GM18858 (cell line): ENCODE data around the gene SYT15B.
"Not testable (repeated sequence)": the region's sequence is repeated elsewhere in the genome, so short reads cannot be mapped to it uniquely, and the experiment has no call there.

Experiments
- ATAC-seq: cut with Tn5 transposase; IDR thresholded peaks from one replicate; pipeline ENCODE4 v1.9.1; 2021; ENCODE audit not compliant: unreplicated experiment

SYT15B gene

DNA sequence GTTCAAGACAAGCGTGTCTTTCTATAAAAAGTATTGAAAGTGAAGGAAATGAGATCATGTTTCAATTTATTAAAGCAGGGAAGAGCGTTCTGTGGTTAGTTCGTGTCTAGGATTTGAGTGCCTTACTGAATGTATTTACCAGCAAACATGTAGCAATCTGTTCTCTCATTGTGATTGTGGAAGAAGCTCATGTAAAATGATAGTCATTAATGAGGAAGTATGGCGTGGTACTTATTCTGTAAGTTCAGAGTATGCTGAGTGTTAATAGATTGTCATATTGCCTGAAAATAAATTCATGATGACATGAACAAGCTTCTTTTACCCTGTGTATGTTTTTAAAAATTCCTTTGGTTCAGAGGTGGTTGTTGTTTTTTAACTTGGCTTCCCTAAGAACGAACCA lies 32.5 kb downstream of the SYT15B start:
- ATAC-seq: not testable (repeated sequence)

DNA sequence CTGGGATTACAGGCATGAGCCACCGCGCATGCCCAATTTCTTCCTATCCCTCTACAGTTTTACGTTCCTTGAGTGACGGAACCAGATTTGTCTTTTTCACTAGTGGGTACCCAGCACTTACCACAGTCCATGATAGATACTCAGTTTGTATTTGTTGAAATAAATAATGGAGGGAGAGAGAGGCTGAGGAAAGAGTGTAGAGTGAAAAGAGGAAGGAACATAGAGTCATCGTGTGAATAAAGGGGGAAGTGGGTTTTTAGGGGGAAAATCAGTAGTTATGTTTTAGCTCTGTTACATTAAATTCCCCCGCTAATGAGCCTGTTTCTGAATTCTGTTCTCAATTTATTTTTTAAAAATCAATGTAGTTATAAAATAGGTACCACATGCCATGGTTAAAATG lies 37.7 kb downstream of the SYT15B start:
- ATAC-seq: not testable (repeated sequence)

DNA sequence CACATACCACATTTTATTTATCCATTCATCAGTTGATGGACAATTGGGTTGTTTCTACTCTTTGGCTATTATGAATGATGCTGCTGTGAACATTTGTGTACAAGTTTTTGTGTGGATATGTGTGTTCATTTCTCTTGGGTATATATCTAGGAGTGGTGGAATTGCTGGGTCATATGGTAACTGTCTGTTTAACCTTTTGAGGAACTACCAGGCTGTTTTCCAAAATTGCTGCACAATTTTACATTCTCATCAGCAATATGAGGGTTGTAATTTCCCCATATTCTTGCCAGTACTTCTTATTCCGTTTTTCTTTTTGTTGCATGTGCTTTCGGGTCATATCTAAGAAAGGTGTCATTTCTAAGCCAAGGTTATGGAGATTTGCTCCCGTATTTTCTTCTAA lies 38.3 kb downstream of the SYT15B start:
- not testable (repeated sequence) for ATAC-seq

DNA sequence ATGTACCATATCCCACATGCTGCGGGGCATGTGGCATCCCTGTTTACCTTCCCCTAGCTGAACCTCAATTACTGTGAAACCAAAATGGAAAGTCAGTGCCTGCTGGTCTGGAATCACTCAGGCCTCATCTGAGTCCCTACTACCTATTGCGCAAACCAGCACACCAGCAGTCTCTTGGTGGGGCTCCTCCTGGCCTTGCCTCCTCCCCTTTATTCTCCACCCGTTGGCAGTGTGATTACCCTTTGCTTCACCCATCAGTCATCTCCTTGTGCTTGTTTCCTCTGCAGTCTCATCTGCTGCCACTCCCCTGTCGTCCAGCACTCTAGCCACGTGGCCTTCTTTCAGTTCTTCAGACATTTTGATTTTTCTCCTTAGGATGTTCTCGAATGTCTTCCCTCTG lies 39.3 kb downstream of the SYT15B start:
- ATAC-seq: not testable (repeated sequence)

DNA sequence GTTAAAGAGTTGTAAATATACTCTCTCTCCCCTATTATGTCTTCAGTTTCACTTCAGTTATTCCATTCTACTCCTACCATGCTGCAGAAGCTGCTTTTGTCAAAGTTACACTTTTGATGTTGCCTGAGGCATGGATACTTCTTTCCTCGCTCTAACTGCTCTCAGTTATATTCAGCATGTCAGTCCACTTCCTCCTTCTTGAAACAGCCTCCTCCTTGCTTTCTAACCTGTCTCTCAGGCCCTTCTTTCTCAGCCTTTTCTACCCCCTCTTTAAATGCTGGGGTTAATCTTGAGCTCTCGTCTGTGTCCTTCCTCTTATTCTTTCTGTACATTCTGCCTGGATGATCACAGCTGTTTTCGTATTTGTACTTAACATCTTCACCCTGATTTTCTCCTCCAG lies 40.0 kb downstream of the SYT15B start:
- ATAC-seq: not testable (repeated sequence)

DNA sequence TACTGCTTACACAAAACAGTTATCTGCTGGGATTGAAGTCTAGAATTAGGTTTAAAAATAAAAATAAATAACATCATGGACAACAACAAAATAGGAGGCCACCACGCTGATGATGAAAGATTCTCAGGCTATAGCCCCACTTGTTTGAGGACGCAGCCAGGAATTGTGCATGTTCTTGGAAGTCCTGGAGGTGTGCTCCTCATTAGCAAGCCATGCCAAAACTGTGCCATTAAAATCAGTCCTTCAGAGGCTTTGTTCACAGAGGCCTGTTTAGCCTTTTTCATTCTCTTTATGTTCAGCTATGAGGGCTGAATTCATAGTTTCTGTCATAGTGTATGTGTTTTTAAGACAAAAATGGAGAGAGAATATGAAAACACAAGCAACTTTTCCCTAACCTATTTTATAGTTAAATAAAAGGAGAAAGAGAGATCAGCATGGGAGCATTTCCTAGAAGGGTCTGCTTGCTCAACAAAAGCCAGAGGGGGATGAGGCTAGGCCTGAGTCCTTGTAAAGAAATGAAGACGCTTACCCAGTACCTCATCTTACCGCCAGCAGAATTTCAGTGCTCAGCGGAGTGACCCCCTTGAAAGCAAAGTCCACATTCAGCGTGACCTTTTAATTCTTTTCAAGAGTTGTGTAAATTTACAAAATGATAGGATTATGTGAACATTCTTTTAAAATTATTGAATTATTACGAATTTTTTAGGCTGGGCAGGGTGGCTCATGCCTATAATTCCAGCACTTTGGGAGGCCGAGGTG lies 46.2 kb downstream of the SYT15B start:
- not testable (repeated sequence) for ATAC-seq
